Fibroblast of villous mesenchyme (primary cell): Measurements from ENCODE around the gene TRPM8. TPM values are rescaled to one million over a fixed set of nuclear protein-coding genes. Genes with fewer than 3 reads are reported as not detected.

ENCODE experiments used
- DNase-seq: peaks from one replicate; pipeline ENCODE4 v3.0.0-alpha.2; 2010; ENCODE audit warnings: low read depth
- H3K4me3 ChIP-seq: 2 replicates; pipeline ENCODE4 v1.5.1; 2011; ENCODE audit warnings: low read depth, mild to moderate bottlenecking, low read length
- CTCF ChIP-seq: IDR thresholded peaks from 2 replicates; pipeline ENCODE4 v1.5.1; 2012; ENCODE audit warnings: low read depth, mild to moderate bottlenecking, low read length; ENCODE audit not compliant: insufficient read depth
- total RNA-seq: library from RNA; depleted of rRNA; stranded (reverse); fragments of >200 nt; gene quantifications from 2 replicates; pipeline ENCODE4 v1.2.3, GENCODE V29; 2012

Gene TRPM8
- total RNA-seq, 1 donor = not detected

GRCh38 chr2:233936089-233936488 lies 18.9 kb downstream of the TRPM8 start:
- TF ChIP-seq CTCF = no peak
- DNase-seq = no peak
- no peak overlapping the region for H3K4me3 ChIP-seq

DNA sequence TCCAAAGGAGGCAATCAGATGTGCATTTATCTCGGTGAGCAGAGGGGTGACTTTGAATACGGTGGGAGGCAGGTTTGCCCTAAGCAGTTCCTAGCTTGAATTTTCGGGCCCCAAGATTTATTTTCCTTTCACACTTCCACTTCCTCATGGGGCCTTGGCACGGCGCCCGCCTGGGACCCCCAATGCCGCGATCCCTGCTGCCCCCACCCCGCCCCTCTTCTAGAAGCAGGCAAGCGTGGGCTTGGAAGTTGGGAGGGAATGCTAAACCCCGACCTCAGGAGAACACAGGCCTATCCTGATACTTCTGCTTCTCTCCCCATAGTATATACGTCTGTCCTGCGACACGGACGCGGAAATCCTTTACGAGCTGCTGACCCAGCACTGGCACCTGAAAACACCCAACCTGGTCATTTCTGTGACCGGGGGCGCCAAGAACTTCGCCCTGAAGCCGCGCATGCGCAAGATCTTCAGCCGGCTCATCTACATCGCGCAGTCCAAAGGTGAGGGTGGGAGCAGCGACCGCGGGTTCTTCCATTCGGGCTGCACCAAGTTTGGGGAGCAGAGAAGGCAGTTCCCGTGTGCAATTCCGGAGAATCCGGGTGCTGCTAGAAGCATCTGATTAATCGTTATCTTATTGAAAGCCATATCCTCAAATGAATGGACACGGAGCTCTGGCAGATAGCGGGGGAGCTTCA lies 21.6 kb downstream of the TRPM8 start:
- no peak for TF ChIP-seq CTCF
- no peak for DNase-seq
- H3K4me3 ChIP-seq = no peak overlapping the region

- no peak for TF ChIP-seq CTCF
- H3K4me3 ChIP-seq = no peak overlapping the region
- no peak for DNase-seq
Observed at GRCh38 chr2:233940376-233941276, 23.5 kb downstream of the TRPM8 start.

DNA sequence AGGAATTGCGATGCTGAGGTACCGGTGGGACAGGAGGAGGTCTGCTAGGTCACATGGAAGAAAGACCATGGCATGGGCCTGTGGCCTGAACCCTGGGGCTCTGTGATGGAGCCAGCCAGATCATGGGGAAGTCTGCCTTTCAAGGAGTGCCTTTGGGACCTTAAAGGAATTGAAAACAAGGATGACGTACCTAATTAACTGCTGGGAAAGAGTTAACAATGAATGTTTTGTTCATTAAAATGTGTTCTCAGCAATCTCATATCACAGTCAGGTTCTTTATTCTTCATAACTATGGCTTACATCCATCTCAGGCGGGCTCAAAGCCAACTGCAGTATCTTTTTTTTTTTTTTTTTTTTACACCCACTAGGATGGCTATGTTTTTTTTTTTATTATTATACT lies 25.6 kb downstream of the TRPM8 start:
- TF ChIP-seq CTCF = no peak
- H3K4me3 ChIP-seq = no peak overlapping the region
- no peak for DNase-seq

DNA sequence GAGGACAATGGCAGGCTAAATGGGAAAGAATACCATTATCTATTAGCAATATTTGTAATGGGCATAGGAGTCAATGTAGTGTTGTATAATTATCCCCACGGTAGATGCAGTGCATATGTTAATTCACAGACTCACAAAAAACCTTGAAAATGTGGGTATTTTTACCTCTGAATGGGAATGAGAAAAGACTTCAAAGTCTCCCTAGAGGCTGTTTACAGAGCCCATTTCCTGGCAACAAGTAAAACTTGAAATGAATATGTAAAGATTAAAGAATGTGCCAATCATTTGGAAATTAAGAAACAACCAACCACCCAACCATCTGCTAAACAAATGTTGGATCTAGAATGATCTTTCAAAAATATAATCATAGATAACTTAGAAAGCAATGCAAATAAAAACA lies 27.1 kb downstream of the TRPM8 start:
- no peak overlapping the region for H3K4me3 ChIP-seq
- DNase-seq = no peak
- no peak for TF ChIP-seq CTCF

GRCh38 chr2:233944722-233945121 lies 27.5 kb downstream of the TRPM8 start:
- no peak overlapping the region for H3K4me3 ChIP-seq
- no peak for DNase-seq
- TF ChIP-seq CTCF = no peak
